ENCODE measurements around the gene ARL10.
A peak's percentile ranks its signal among the peaks of the same experiment; 100 is the strongest.

Gene ARL10

DNA sequence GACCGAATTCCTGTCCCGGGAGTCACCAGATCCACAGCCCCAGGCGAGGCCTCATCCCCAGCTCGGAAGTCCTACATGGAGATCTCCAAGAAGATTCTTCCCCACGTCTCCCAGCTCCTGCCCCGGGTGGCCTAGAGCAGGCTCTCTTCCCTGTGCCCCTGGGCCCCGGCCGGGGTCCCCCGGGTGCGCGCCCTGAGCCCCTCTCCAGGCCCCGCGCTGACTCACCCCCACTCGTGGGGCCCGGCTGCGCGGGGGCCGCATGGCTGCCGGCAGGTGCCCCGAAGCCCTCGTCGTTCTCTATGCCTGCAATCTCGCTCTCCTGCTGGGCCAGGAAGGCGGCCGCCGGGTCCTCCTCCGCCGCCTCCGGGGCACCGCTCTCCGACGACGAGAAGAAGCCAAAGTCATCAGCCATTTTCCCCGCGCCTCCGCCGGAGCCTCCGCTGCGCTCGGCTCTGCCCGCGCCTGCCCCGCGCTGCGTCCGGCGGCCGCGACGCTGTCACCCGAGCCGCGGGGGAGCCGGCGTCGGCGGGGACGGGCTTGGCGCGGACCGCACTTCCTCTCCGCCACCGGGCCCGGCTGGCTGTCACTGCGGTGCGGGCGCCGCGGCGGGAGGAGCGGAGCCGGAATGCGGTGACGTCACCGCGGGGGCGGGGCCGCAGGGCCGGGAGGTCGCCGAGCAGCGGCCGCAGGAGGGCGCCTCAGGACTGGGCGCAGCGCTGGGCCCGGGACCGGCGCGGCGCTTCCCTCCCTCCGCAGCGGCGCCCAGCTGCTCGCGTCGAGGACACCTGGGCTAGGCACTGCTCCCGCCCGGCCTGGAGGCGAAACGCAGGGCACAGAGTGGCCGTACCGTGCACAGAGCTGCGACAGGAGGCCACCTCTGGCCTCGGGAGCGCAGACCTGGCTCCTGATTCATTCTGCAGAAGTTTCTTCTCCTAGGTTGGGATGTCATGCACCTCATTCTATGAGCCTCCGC lies 51.0 kb downstream of the ARL10 start, which contains the start of gene CLTB:
TSS of gene CLTB (minus strand) at position 588 of the 973 bp plus-strand sequence. CDS start at position 412, 176 bp downstream.
- peaks cover 11% of the 10 kb centered on the region for H3K27me3 ChIP-seq (replicated peaks; ENCODE audit: control insufficient read depth, insufficient read depth, low read length)

DNA sequence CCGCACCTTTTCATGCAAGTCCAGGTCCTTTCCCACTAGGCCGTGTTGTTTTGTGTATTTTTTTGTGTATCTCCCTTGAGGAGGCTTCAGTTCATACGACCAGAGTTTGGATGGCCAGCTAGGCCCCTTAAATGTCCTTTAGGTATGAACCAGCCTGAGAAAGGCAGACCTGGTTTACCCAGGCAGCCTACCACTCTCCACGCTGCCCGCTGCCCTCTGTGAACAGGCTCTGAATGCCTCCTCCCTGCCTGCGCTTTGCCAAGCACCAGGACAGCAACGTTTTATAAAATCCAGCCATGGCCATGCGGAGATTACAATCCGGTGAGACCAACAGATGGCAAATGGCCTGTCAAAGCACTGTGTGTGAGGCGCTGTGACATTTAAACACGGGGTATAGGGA lies 51.7 kb downstream of the ARL10 start:
- DNase-seq (ENCODE audit: low read depth): no peak
- Histone ChIP-seq H3K4me3 (ENCODE audit: low read length) (peak overlapping the region; percentile 88), H3K27me3 (replicated peaks; ENCODE audit: control insufficient read depth, insufficient read depth, low read length) (peaks cover 11% of the 10 kb centered on the region), H3K9me3 (ENCODE audit: control insufficient read depth, low read length) (no peaks in the 10 kb centered on the region), H3K4me1 (ENCODE audit: control insufficient read depth, insufficient read depth, low read length) (peaks cover 43% of the 10 kb centered on the region), H3K9ac (ENCODE audit: low read length) (peak overlapping the region; percentile 93), H3K36me3 (ENCODE audit: control insufficient read depth, insufficient read depth, low read length, severe bottlenecking) (no peaks in the 10 kb centered on the region)

More for the DNA sequence above, 51.0 kb downstream of the ARL10 start, which contains the start of gene CLTB:
- peak within 1 kb of the TSS; percentile 88 for H3K4me3 ChIP-seq (ENCODE audit: low read length)
- no peaks in the 10 kb centered on the region for H3K9me3 ChIP-seq (ENCODE audit: control insufficient read depth, low read length)
- H3K36me3 ChIP-seq (ENCODE audit: control insufficient read depth, insufficient read depth, low read length, severe bottlenecking): no peaks in the 10 kb centered on the region
- peak within 1 kb of the TSS; percentile 93 for H3K9ac ChIP-seq (ENCODE audit: low read length)
- DNase-seq (ENCODE audit: low read depth): peak; percentile 96
- H3K4me1 ChIP-seq (ENCODE audit: control insufficient read depth, insufficient read depth, low read length): peaks cover 47% of the 10 kb centered on the region

DNA sequence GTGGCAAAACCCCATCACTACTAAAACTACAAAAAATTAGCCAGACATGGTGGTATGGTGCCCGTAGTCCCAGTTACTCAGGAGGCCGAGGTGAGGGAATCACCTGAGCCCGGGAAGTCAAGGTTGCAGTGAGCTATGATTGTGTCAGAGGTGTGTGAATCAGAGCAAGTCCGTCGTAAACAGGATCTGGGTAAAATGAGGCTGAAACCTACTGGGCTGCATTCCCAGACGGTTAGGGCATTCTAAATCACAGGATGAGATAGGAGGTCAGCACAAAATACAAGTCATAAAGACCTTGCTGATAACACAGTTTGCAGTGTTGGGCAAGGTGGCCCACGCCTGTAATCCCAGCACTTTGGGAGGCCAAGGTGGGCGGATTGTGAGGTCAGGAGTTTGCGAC lies 53.0 kb downstream of the ARL10 start:
- H3K4me3 ChIP-seq (ENCODE audit: low read length): no peak overlapping the region
- DNase-seq (ENCODE audit: low read depth): no peak
- peaks cover 18% of the 10 kb centered on the region for H3K27me3 ChIP-seq (replicated peaks; ENCODE audit: control insufficient read depth, insufficient read depth, low read length)

DNA sequence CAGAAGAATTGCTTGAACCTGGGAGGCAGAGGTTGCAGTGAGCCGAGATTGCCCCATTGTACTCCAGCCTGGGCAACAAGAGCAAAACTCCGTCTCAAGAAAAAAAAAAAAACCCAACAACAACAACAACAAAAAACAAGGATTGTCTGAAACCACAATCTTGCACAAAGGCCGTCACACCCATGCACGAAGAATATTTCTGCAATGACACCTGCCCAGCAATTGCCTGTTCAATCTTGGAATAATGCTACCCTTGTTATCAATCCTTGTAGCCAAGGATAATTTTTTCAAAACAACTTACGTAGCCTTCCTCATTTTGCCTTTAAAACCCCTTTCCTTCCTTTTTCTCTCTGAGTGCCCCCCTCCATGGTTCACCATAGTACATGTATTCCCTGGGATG lies 54.8 kb downstream of the ARL10 start:
- no peak overlapping the region for H3K4me3 ChIP-seq (ENCODE audit: low read length)
- H3K4me1 ChIP-seq (ENCODE audit: control insufficient read depth, insufficient read depth, low read length): peaks cover 12% of the 10 kb centered on the region
- H3K9me3 ChIP-seq (ENCODE audit: control insufficient read depth, low read length): no peaks in the 10 kb centered on the region

More for the DNA sequence above, 53.0 kb downstream of the ARL10 start:
- no peak overlapping the region for H3K9ac ChIP-seq (ENCODE audit: low read length)
- no peaks in the 10 kb centered on the region for H3K9me3 ChIP-seq (ENCODE audit: control insufficient read depth, low read length)
- no peaks in the 10 kb centered on the region for H3K36me3 ChIP-seq (ENCODE audit: control insufficient read depth, insufficient read depth, low read length, severe bottlenecking)
- peaks cover 30% of the 10 kb centered on the region for H3K4me1 ChIP-seq (ENCODE audit: control insufficient read depth, insufficient read depth, low read length)

DNA sequence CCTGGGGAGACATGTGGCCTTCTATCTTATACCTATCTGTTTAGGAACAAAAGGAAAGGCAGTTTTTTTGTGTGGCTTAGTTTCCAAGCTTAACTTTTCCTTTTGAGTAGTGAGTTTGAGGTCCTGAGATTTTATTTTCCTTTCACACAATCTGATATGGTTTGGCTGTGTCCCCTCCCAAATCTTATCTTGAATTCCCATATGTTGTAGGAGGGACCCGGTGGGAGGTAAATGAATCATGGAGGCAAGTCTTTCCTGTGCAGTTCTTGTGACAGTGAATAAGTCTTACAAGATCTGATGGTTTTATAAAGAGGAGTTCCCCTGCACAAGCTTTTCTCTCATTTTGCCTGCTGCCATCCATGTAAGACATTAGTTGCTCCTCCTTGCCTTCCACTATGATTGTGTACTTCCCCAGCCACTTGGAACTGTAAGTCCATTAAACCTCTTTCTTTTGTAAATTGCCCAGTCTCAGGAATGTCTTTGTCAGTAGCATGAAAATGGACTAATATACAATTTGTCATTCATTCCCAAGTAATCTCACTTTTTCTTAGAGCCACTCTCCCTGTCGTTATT lies 55.8 kb downstream of the ARL10 start:
- H3K4me1 ChIP-seq (ENCODE audit: control insufficient read depth, insufficient read depth, low read length): peaks cover 5% of the 10 kb centered on the region
- H3K9me3 ChIP-seq (ENCODE audit: control insufficient read depth, low read length): no peaks in the 10 kb centered on the region
- H3K4me3 ChIP-seq (ENCODE audit: low read length): no peak overlapping the region
- H3K36me3 ChIP-seq (ENCODE audit: control insufficient read depth, insufficient read depth, low read length, severe bottlenecking): no peaks in the 10 kb centered on the region
- H3K9ac ChIP-seq (ENCODE audit: low read length): no peak overlapping the region
- no peak for DNase-seq (ENCODE audit: low read depth)
- peaks cover 18% of the 10 kb centered on the region for H3K27me3 ChIP-seq (replicated peaks; ENCODE audit: control insufficient read depth, insufficient read depth, low read length)

More for the DNA sequence above, 54.8 kb downstream of the ARL10 start:
- Histone ChIP-seq H3K36me3 (ENCODE audit: control insufficient read depth, insufficient read depth, low read length, severe bottlenecking) (no peaks in the 10 kb centered on the region), H3K9ac (ENCODE audit: low read length) (no peak overlapping the region), H3K27me3 (replicated peaks; ENCODE audit: control insufficient read depth, insufficient read depth, low read length) (peaks cover 18% of the 10 kb centered on the region)
- DNase-seq (ENCODE audit: low read depth): no peak

DNA sequence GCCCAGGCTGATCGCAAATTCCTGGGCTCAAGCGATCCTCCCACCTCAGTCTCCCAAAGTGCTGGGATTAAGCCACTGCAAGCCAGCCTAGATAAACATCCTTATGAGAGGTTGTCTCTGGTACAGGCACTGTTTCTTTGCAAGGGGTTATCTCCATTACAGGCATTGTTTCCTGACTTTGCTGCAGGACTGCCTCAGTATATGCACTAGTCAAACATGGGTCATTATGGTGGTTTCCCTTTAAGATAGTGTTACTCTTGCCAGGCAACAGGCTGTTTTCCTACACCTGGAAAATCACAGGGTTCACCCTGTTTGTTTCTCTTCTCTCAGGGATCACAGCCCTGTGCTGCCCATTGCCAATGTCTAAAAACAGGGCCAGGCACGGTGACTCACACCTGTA lies 58.9 kb downstream of the ARL10 start:
- no peaks in the 10 kb centered on the region for H3K4me1 ChIP-seq (ENCODE audit: control insufficient read depth, insufficient read depth, low read length)
- no peak overlapping the region for H3K9ac ChIP-seq (ENCODE audit: low read length)
- no peak overlapping the region for H3K4me3 ChIP-seq (ENCODE audit: low read length)
- H3K9me3 ChIP-seq (ENCODE audit: control insufficient read depth, low read length): no peaks in the 10 kb centered on the region
- peaks cover 18% of the 10 kb centered on the region for H3K27me3 ChIP-seq (replicated peaks; ENCODE audit: control insufficient read depth, insufficient read depth, low read length)
- no peaks in the 10 kb centered on the region for H3K36me3 ChIP-seq (ENCODE audit: control insufficient read depth, insufficient read depth, low read length, severe bottlenecking)
- DNase-seq (ENCODE audit: low read depth): no peak

DNA sequence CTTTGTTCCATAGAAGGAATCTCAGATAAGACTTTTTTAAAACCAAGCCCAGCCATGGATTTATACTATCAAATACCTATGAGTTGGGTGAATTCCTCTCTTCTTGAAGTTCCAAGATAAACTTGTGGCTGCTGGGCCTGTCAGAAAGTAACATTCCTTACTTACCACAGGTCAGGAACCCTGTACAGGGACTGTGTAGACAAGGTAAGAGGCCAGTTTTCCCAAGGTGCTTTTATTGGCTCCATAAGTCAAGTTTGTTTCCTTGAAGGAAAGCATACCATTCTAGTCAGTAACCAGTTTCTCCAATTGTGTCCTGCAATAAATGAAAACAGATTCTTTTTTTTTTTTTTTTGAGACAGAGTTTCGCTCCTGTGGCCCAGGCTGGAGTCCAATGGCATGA lies 59.9 kb downstream of the ARL10 start:
- Histone ChIP-seq H3K4me1 (ENCODE audit: control insufficient read depth, insufficient read depth, low read length) (no peaks in the 10 kb centered on the region), H3K27me3 (replicated peaks; ENCODE audit: control insufficient read depth, insufficient read depth, low read length) (peaks cover 16% of the 10 kb centered on the region), H3K4me3 (ENCODE audit: low read length) (no peak overlapping the region), H3K36me3 (ENCODE audit: control insufficient read depth, insufficient read depth, low read length, severe bottlenecking) (no peaks in the 10 kb centered on the region), H3K9me3 (ENCODE audit: control insufficient read depth, low read length) (no peaks in the 10 kb centered on the region), H3K9ac (ENCODE audit: low read length) (no peak overlapping the region)
- DNase-seq (ENCODE audit: low read depth): no peak

DNA sequence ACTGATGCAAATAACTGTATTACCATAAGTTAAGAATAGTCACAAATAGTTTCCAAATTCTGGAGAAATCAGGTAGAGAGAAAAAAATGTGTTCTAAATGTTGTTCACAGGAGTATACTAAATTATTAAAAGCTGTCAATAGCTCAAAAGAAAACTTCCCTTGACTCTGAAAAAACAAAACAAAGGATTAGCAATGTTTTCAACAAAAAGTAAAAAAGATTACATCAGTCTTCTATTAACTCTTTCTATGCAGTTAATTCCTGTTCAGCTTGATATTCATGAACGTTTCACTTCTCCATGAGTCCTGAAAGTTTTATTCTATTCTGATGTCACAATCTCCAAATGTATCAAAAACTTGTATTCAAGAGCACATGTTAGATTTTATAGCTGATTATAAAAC lies 60.5 kb downstream of the ARL10 start:
- Histone ChIP-seq H3K9ac (ENCODE audit: low read length) (no peak overlapping the region), H3K27me3 (replicated peaks; ENCODE audit: control insufficient read depth, insufficient read depth, low read length) (peaks cover 12% of the 10 kb centered on the region), H3K4me1 (ENCODE audit: control insufficient read depth, insufficient read depth, low read length) (no peaks in the 10 kb centered on the region), H3K4me3 (ENCODE audit: low read length) (no peak overlapping the region), H3K36me3 (ENCODE audit: control insufficient read depth, insufficient read depth, low read length, severe bottlenecking) (no peaks in the 10 kb centered on the region), H3K9me3 (ENCODE audit: control insufficient read depth, low read length) (no peaks in the 10 kb centered on the region)
- no peak for DNase-seq (ENCODE audit: low read depth)

DNA sequence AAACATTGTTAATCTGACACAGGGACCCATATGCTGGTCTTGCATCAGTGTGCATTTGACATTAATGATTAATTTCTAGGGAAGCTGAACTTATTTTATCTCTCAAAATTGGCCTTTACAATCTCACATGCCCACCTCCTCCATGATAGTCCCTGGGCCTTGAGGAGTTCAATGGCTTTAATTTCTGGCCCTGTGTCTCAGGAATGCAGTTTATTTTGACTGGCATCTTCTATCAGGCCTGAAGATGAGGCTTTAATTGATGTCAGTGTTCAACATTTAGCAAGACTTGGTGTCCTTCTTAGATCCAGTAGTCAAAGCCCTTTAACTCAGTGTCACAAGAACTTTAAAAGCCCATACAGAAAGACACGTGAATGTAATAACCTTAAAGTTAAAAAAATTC lies 61.6 kb downstream of the ARL10 start:
- H3K4me1 ChIP-seq (ENCODE audit: control insufficient read depth, insufficient read depth, low read length): no peaks in the 10 kb centered on the region
- peaks cover 6% of the 10 kb centered on the region for H3K27me3 ChIP-seq (replicated peaks; ENCODE audit: control insufficient read depth, insufficient read depth, low read length)
- no peaks in the 10 kb centered on the region for H3K36me3 ChIP-seq (ENCODE audit: control insufficient read depth, insufficient read depth, low read length, severe bottlenecking)
- H3K4me3 ChIP-seq (ENCODE audit: low read length): no peak overlapping the region
- no peak overlapping the region for H3K9ac ChIP-seq (ENCODE audit: low read length)
- no peak for DNase-seq (ENCODE audit: low read depth)
- H3K9me3 ChIP-seq (ENCODE audit: control insufficient read depth, low read length): no peaks in the 10 kb centered on the region

DNA sequence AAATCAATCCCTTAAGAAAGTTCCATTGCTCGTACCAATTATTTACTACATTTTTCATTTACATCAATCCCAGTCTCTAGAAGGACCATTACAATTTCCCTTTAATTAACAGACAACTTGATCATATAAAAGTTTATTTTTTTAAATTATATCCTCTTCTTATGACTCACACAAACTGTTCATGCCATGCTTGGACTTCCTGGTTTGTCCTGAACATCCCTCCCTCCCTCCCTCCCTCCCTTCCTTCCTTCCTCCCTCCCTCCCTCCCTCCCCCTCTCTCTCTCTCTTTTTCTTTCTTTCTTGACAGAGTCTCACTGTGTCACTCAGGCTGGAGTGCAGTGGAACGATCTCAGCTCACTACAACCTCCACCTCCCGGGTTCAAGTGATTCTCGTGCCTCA lies 62.7 kb downstream of the ARL10 start:
- Histone ChIP-seq H3K36me3 (ENCODE audit: control insufficient read depth, insufficient read depth, low read length, severe bottlenecking) (no peaks in the 10 kb centered on the region), H3K9me3 (ENCODE audit: control insufficient read depth, low read length) (no peaks in the 10 kb centered on the region), H3K4me3 (ENCODE audit: low read length) (no peak overlapping the region), H3K4me1 (ENCODE audit: control insufficient read depth, insufficient read depth, low read length) (no peaks in the 10 kb centered on the region), H3K27me3 (replicated peaks; ENCODE audit: control insufficient read depth, insufficient read depth, low read length) (peaks cover 5% of the 10 kb centered on the region), H3K9ac (ENCODE audit: low read length) (no peak overlapping the region)
- no peak for DNase-seq (ENCODE audit: low read depth)

DNA sequence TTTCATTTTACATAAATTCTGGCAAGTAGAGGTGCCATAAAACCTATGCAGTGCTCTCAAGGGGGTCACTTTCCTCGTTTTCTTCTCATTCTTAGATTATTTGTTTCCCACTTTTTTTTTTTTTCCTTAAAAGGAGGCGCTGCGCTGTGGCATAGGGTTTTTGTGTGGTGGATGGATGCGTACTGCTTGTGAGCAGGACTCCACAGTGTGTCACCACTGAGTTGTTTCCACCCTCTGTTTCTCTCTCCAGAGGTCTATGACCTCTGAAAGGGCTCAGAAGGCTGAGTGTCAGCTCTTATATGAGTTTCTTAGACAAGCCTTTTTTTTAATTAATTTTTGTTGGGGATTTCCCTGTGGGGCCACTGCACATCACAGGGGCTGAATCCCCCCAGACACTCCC lies 64.7 kb downstream of the ARL10 start:
- H3K4me3 ChIP-seq (ENCODE audit: low read length): no peak overlapping the region
- no peaks in the 10 kb centered on the region for H3K4me1 ChIP-seq (ENCODE audit: control insufficient read depth, insufficient read depth, low read length)
- DNase-seq (ENCODE audit: low read depth): no peak
- no peaks in the 10 kb centered on the region for H3K9me3 ChIP-seq (ENCODE audit: control insufficient read depth, low read length)
- no peak overlapping the region for H3K9ac ChIP-seq (ENCODE audit: low read length)
- H3K27me3 ChIP-seq (replicated peaks; ENCODE audit: control insufficient read depth, insufficient read depth, low read length): peaks cover 5% of the 10 kb centered on the region
- H3K36me3 ChIP-seq (ENCODE audit: control insufficient read depth, insufficient read depth, low read length, severe bottlenecking): no peaks in the 10 kb centered on the region
